H1 (cell line): ENCODE measurements around the gene ZNF112. TPM values are rescaled to one million over a fixed set of nuclear protein-coding genes. Genes with fewer than 3 reads are reported as not detected.

Experiments
- TBP ChIP-seq: IDR thresholded peaks from 2 replicates; pipeline ENCODE4 v1.6.1; 2011; ENCODE audit warnings: low read depth, low read length, improper control_type of control experiment
- TCF12 ChIP-seq: IDR thresholded peaks from 2 replicates; pipeline ENCODE4 v1.6.1; 2011; ENCODE audit warnings: low read depth, mild to moderate bottlenecking, low read length
- polyA plus RNA-seq, 7 experiments: library from polyadenylated mRNA; depleted of rRNA in 3 of 7; stranded (reverse) in 5 of 7; unstranded in 2 of 7; fragments of >200 nt in 5 of 7; fragments of 200-250 nt in 2 of 7; gene quantifications; 1 replicate in 5 of 7; 2 replicates in 1 of 7; 4 replicates in 1 of 7; pipeline versions ENCODE4 v1.2.1 to v1.2.3, GENCODE V29; 2011 to 2013; ENCODE audit warnings: missing spikeins in 2 of 7, mixed read lengths in 2 of 7
- total RNA-seq: library from RNA; stranded (reverse); fragmentation: NEBNext Ultra II Directional; extraction: Animal tissue kit (Norgen Biotek cat#: 25700); gene quantifications from 2 replicates; pipeline ENCODE4 v1.2.1, GENCODE V29; 2021
- TF ChIP-seq, protein P1 (sequence below): IDR thresholded peaks from 2 replicates; pipeline ENCODE4 v1.6.1; 2012; ENCODE audit warnings: inconsistent platforms

ZNF112 gene
- total and polyA plus RNA-seq, 2 of the 8 experiments (the other 6 are each of a cell fraction or from before 2014, with no cell fraction given): 0.70 to 2.8 TPM

DNA sequence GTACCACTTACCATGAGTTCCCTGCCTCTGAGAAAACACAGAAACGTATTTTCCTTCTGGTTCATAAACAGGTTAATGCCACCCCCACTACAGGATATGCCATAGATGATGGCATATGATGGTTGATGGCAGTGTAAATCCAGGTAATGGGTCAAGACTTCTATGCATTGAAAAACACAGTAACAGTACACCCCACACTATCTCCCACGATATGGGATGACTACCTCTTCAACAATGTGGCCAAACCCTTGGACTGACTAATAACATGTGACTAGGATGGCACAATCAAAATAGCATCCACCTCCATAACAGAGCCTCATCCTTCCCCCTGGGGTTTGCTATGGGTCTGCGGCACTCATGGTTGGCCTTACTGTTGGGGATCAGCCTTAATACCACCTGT lies 73.6 kb downstream of the ZNF112 start (continued):
- TF ChIP-seq TCF12 (no peak), TBP (no peak)
- TF ChIP-seq, protein P1, sequence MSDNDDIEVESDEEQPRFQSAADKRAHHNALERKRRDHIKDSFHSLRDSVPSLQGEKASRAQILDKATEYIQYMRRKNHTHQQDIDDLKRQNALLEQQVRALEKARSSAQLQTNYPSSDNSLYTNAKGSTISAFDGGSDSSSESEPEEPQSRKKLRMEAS: no peak
